Nephron progenitor cell (in vitro differentiated cells): Measurements from ENCODE around the gene RFX1.

Source experiments
- DNase-seq: peaks from one replicate; pipeline ENCODE4 v3.0.0; 2021
- H3K27ac Mint-ChIP-seq: 2 replicates; pipeline ENCODE4 v1.8.0; 2021; ENCODE audit warnings: mild to moderate bottlenecking, moderate library complexity, mixed read lengths
- H3K27me3 Mint-ChIP-seq: 2 replicates; pipeline ENCODE4 v1.8.0; 2021; ENCODE audit warnings: mild to moderate bottlenecking, low read depth, mixed read lengths; ENCODE audit not compliant: poor library complexity
- H3K36me3 Mint-ChIP-seq: 2 replicates; pipeline ENCODE4 v1.8.0; 2021; ENCODE audit warnings: low read depth, mixed read lengths
- H3K4me1 Mint-ChIP-seq: 2 replicates; pipeline ENCODE4 v1.8.0; 2021; ENCODE audit warnings: mixed read lengths
- H3K4me3 Mint-ChIP-seq: 2 replicates; pipeline ENCODE4 v1.8.0; 2021; ENCODE audit warnings: mild to moderate bottlenecking, moderate library complexity, mixed read lengths
- H3K9me3 Mint-ChIP-seq: 2 replicates; pipeline ENCODE4 v1.8.0; 2021; ENCODE audit warnings: mild to moderate bottlenecking, moderate library complexity, mixed read lengths
- TF ChIP-seq, protein P1 (sequence below): fragments of 200-600 bp; sonication (generic); IDR thresholded peaks from 2 replicates; pipeline ENCODE4 v1.5.0; 2021; ENCODE audit warnings: antibody characterized with exemption

RFX1 gene

GRCh38 chr19:13987101-13987890 is 18.8 kb downstream of the RFX1 start:
- TF ChIP-seq, protein P1, sequence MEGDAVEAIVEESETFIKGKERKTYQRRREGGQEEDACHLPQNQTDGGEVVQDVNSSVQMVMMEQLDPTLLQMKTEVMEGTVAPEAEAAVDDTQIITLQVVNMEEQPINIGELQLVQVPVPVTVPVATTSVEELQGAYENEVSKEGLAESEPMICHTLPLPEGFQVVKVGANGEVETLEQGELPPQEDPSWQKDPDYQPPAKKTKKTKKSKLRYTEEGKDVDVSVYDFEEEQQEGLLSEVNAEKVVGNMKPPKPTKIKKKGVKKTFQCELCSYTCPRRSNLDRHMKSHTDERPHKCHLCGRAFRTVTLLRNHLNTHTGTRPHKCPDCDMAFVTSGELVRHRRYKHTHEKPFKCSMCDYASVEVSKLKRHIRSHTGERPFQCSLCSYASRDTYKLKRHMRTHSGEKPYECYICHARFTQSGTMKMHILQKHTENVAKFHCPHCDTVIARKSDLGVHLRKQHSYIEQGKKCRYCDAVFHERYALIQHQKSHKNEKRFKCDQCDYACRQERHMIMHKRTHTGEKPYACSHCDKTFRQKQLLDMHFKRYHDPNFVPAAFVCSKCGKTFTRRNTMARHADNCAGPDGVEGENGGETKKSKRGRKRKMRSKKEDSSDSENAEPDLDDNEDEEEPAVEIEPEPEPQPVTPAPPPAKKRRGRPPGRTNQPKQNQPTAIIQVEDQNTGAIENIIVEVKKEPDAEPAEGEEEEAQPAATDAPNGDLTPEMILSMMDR, result no peak
- peak overlapping the region; percentile 94 for H3K27ac Mint-ChIP-seq
- peaks cover 27% of the 10 kb centered on the region for H3K36me3 Mint-ChIP-seq
- no peaks in the 10 kb centered on the region for H3K27me3 Mint-ChIP-seq
- peak overlapping the region; percentile 66 for H3K4me3 Mint-ChIP-seq
- no peaks in the 10 kb centered on the region for H3K9me3 Mint-ChIP-seq
- DNase-seq, result peak; percentile 49
- peaks cover 64% of the 10 kb centered on the region for H3K4me1 Mint-ChIP-seq

- no peaks in the 10 kb centered on the region for H3K9me3 Mint-ChIP-seq
- DNase-seq, result peak; percentile 77
- H3K4me3 Mint-ChIP-seq, result peak overlapping the region; percentile 40
- H3K27me3 Mint-ChIP-seq, result no peaks in the 10 kb centered on the region
- H3K27ac Mint-ChIP-seq, result no peak overlapping the region
- TF ChIP-seq, protein P1, result no peak
- peaks cover 22% of the 10 kb centered on the region for H3K36me3 Mint-ChIP-seq
- peaks cover 69% of the 10 kb centered on the region for H3K4me1 Mint-ChIP-seq
These were observed 19.7 kb downstream of the RFX1 start for GRCh38 chr19:13986348-13986904.

DNA sequence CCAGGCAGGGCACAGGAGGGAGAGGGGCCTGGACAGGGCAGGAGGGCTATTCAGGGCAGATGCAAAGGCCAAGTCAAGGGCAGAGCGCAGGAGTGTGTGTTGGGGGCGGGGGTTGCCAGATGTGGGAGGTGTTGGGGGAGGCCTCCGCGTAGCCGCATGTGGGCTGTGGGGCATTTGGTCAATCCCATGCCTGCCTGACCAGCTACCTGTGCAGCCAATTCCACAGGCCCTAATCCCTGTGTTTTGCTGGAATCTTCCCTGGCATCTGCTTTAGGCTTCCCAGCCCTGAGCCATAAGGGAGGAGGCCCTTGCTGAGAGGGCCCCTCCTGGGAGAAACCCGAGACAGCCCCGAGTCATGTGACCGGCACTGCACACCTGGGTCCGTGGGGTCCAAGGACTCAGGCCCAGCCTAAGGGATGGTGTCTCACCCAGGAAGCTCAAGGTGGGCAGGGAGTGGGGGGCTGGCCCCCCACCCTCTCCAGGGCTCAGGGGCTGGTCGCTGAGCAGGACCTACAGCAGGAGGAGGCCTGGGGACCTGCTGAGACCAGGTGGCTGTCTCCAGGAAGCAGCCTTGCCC is 20.3 kb downstream of the RFX1 start:
- TF ChIP-seq, protein P1, result no peak
- Mint-ChIP-seq H3K4me3 (peak overlapping the region; percentile 24), H3K27ac (no peak overlapping the region), H3K36me3 (peaks cover 17% of the 10 kb centered on the region), H3K27me3 (no peaks in the 10 kb centered on the region), H3K9me3 (no peaks in the 10 kb centered on the region), H3K4me1 (peaks cover 68% of the 10 kb centered on the region)
- DNase-seq, result no peak

DNA sequence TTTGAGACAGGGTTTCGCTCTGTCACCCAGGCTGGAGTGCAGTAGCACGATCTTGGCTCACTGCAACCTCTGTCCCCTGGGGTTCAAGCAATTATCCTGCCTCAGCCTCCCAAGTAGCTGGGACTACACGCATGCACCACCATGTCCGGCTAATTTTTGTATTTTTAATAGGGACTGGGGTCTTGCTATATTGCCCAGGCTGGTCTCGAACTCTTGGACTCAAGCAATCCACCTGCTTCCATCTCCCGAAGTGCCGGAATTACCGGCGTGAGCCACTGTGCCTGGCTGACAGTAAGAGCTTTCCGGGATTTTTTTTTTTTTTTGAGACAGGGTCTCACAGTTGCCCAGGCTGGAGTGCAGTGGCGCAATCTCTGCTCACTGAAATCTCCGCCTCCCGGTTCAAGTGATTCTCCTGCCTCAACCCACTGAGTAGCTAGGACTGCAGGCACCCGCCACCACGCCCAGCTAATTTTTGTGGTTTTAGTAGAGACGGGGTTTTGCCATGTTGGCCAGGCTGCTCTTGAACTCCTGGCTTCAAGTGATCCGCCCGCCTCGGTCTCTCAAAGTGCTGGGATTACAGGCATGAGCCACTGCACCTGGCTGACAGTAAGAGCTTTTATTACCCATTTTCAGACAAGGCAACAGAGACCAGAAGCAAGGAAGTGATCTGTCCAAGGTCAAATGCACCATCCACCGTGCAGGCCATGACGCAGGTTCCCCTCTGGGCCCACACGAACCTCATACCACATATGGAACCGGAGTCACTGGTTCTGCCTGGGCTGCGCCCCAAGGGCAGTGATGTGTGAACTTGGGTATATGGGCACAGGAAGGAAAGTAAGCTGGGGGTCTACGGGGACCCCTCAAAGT is 21.0 kb downstream of the RFX1 start:
- H3K27me3 Mint-ChIP-seq, result no peaks in the 10 kb centered on the region

GRCh38 chr19:13984186-13984585 is 21.9 kb downstream of the RFX1 start:
- H3K4me3 Mint-ChIP-seq, result no peak overlapping the region
- TF ChIP-seq, protein P1, result no peak
- H3K27ac Mint-ChIP-seq, result no peak overlapping the region
- no peaks in the 10 kb centered on the region for H3K9me3 Mint-ChIP-seq
- H3K4me1 Mint-ChIP-seq, result peaks cover 64% of the 10 kb centered on the region
- DNase-seq, result no peak
- H3K36me3 Mint-ChIP-seq, result peaks cover 6% of the 10 kb centered on the region
- H3K27me3 Mint-ChIP-seq, result no peaks in the 10 kb centered on the region

More for the DNA sequence above, 21.0 kb downstream of the RFX1 start:
- no peak overlapping the region for H3K27ac Mint-ChIP-seq
- H3K36me3 Mint-ChIP-seq, result peaks cover 15% of the 10 kb centered on the region
- peak overlapping the region; percentile 24 for H3K4me3 Mint-ChIP-seq
- TF ChIP-seq, protein P1, result no peak
- H3K9me3 Mint-ChIP-seq, result no peaks in the 10 kb centered on the region
- peaks cover 65% of the 10 kb centered on the region for H3K4me1 Mint-ChIP-seq
- DNase-seq, result no peak
